ENCODE results near the gene ICE1. TPM values are rescaled to one million over a fixed set of nuclear protein-coding genes. Genes with fewer than 3 reads are reported as not detected.
"Not testable (repeated sequence)": the region's sequence is repeated elsewhere in the genome, so short reads cannot be mapped to it uniquely, and the experiment has no call there.

The ICE1 gene
- total RNA-seq, 3 donors from 2014 or later: 33.1 to 47.7 (median 34.1) TPM

DNA sequence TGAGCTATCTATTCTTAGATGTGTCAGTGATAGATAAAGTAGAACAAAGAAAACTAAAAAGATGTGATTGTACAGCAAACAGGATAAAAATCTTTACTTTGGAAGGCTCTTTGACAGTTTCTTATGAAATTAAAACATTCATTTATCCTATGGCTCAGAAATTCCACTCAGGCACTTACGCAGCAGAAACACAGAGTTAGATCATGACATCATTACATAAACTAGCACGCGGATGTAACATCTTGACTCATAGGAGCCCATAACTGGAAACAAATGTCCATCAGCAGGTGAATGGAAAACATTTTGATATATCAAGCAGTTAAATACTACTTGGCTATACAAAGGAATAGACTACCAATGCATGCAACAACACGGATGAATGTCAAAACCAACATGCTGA is 45.3 kb downstream of the ICE1 start:
- Histone ChIP-seq H3K9me3 (no peaks in the 10 kb centered on the region), H3K4me1 (no peaks in the 10 kb centered on the region), H3K36me3 (peaks cover 6% of the 10 kb centered on the region), H3K27ac (no peak overlapping the region), H3K4me3 (no peak overlapping the region), H3K27me3 (no peaks in the 10 kb centered on the region)
- TF ChIP-seq POLR2AphosphoS5 (IDR thresholded peaks at IDR 0.05): no peak
- TF ChIP-seq, protein P1, sequence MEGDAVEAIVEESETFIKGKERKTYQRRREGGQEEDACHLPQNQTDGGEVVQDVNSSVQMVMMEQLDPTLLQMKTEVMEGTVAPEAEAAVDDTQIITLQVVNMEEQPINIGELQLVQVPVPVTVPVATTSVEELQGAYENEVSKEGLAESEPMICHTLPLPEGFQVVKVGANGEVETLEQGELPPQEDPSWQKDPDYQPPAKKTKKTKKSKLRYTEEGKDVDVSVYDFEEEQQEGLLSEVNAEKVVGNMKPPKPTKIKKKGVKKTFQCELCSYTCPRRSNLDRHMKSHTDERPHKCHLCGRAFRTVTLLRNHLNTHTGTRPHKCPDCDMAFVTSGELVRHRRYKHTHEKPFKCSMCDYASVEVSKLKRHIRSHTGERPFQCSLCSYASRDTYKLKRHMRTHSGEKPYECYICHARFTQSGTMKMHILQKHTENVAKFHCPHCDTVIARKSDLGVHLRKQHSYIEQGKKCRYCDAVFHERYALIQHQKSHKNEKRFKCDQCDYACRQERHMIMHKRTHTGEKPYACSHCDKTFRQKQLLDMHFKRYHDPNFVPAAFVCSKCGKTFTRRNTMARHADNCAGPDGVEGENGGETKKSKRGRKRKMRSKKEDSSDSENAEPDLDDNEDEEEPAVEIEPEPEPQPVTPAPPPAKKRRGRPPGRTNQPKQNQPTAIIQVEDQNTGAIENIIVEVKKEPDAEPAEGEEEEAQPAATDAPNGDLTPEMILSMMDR (IDR thresholded peaks at IDR 0.05): no peak
- no peak for TF ChIP-seq POLR2A (IDR thresholded peaks at IDR 0.05)
- intact Hi-C loops (cut with DNase I; ENCODE audit: low total_unique reads): no loop called here
- no peak for DNase-seq (ENCODE audit: low spot score in 2 of 2)

GRCh38 chr5:5470933-5471332 is 48.5 kb downstream of the ICE1 start:
- intact Hi-C loops (cut with DNase I; ENCODE audit: low total_unique reads): no loop called here
- DNase-seq (ENCODE audit: low spot score in 2 of 2): no peak
- Histone ChIP-seq H3K27ac (no peak overlapping the region), H3K36me3 (peaks cover 6% of the 10 kb centered on the region), H3K27me3 (no peaks in the 10 kb centered on the region), H3K4me1 (no peaks in the 10 kb centered on the region), H3K9me3 (no peaks in the 10 kb centered on the region), H3K4me3 (no peak overlapping the region)
- TF ChIP-seq, protein P1 (IDR thresholded peaks at IDR 0.05): no peak
- no peak for TF ChIP-seq POLR2A (IDR thresholded peaks at IDR 0.05)
- TF ChIP-seq POLR2AphosphoS5 (IDR thresholded peaks at IDR 0.05): no peak

DNA sequence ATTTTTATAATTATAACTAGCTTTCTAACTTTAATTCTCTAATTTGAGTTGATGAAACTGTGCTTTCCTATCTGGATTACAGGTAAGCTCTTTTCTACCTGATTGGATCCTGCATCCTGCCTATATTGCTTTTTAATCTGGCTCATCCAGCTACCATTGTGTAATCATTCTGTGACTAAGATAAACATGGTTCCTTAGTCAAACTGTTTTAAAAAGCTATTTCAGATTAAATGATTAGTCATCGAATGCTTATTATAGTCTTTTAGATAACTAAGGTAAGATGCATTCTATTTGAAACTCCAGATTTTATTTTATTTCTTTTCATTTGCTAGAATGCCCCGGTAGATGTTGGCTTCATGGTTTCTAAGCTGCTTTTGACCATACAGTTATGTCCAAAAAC is 50.7 kb downstream of the ICE1 start:
- no peaks in the 10 kb centered on the region for H3K27me3 ChIP-seq
- DNase-seq (ENCODE audit: low spot score in 2 of 2): no peak
- no peak overlapping the region for H3K27ac ChIP-seq
- no peak for TF ChIP-seq POLR2AphosphoS5 (IDR thresholded peaks at IDR 0.05)
- TF ChIP-seq POLR2A (IDR thresholded peaks at IDR 0.05): no peak
- TF ChIP-seq, protein P1 (IDR thresholded peaks at IDR 0.05): no peak
- H3K4me3 ChIP-seq: no peak overlapping the region
- intact Hi-C loops (cut with DNase I; ENCODE audit: low total_unique reads): no loop called here
- H3K4me1 ChIP-seq: no peaks in the 10 kb centered on the region
- no peaks in the 10 kb centered on the region for H3K36me3 ChIP-seq
- H3K9me3 ChIP-seq: no peaks in the 10 kb centered on the region

DNA sequence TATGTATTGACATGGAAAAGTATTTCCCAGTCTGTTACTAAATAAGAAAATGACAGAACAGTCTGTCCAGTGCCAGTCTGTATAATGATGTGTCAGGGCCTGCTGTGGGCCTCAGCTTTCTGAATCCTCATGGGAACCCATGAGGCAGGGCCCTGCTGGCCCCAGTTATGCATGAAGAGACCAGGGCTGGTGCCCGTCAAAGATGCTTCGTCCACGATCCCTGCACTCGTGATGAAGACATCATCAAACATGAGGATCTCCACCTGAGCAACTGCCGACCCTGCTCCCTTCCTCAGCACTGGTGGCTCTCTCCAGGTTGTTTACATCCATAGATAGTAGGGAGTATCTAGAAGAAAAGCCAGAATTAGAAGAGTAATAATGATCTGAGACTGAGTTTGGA is 52.5 kb downstream of the ICE1 start:
- intact Hi-C loops (cut with DNase I; ENCODE audit: low total_unique reads): no loop called here
- no peak for DNase-seq (ENCODE audit: low spot score in 2 of 2)
- Histone ChIP-seq H3K36me3 (no peaks in the 10 kb centered on the region), H3K27me3 (no peaks in the 10 kb centered on the region), H3K9me3 (no peaks in the 10 kb centered on the region), H3K4me1 (no peaks in the 10 kb centered on the region), H3K27ac (no peak overlapping the region), H3K4me3 (no peak overlapping the region)
- TF ChIP-seq POLR2AphosphoS5 (IDR thresholded peaks at IDR 0.05) (no peak), POLR2A (IDR thresholded peaks at IDR 0.05) (no peak)
- TF ChIP-seq, protein P1 (IDR thresholded peaks at IDR 0.05): no peak

- Histone ChIP-seq H3K4me3 (no peak overlapping the region), H3K4me1 (no peaks in the 10 kb centered on the region), H3K36me3 (no peaks in the 10 kb centered on the region), H3K27me3 (no peaks in the 10 kb centered on the region), H3K9me3 (no peaks in the 10 kb centered on the region), H3K27ac (no peak overlapping the region)
- intact Hi-C loops (cut with DNase I; ENCODE audit: low total_unique reads): no loop called here
- TF ChIP-seq, protein P1 (IDR thresholded peaks at IDR 0.05): no peak
- TF ChIP-seq POLR2A (IDR thresholded peaks at IDR 0.05) (no peak), POLR2AphosphoS5 (IDR thresholded peaks at IDR 0.05) (no peak)
- DNase-seq (ENCODE audit: low spot score in 2 of 2): no peak
Observed at GRCh38 chr5:5475975-5476374, 53.5 kb downstream of the ICE1 start.

GRCh38 chr5:5479578-5479977 is 57.1 kb downstream of the ICE1 start:
- H3K27me3 ChIP-seq; DNase-seq (ENCODE audit: low spot score in 2 of 2); H3K9me3 ChIP-seq; H3K27ac ChIP-seq; H3K36me3 ChIP-seq; H3K4me3 ChIP-seq; H3K4me1 ChIP-seq; intact Hi-C loops (cut with DNase I; ENCODE audit: low total_unique reads): not testable (repeated sequence)
